Ovary (tissue), 9 donors: Measurements from ENCODE around the gene ZAR1. TPM values are rescaled to one million over a fixed set of nuclear protein-coding genes. Genes with fewer than 3 reads are reported as not detected.

Experiments
- DNase-seq, 5 donors: peaks; one replicate each; pipeline ENCODE4 v3.0.0-alpha.2; 2019 to 2020
- H3K27ac ChIP-seq, 2 donors: fragments of 200-600 bp; one replicate each; pipeline versions ENCODE4 v1.5.1 to v1.8.0; 2019 to 2022
- H3K27me3 ChIP-seq: fragments of 200-600 bp; one replicate; pipeline ENCODE4 v1.8.0; 2022
- H3K36me3 ChIP-seq: fragments of 200-600 bp; sonication (generic); one replicate; pipeline ENCODE4 v1.5.1; 2019
- H3K4me1 ChIP-seq: one replicate; pipeline ENCODE4 v1.8.1; 2013; ENCODE audit warnings: mild to moderate bottlenecking, moderate library complexity; ENCODE audit not compliant: insufficient read depth
- H3K4me3 ChIP-seq: fragments of 200-600 bp; sonication (generic); one replicate; pipeline ENCODE4 v1.5.1; 2017
- H3K9me3 ChIP-seq, 2 donors: fragments of 200-600 bp in 1 of 2; sonication (generic) in 1 of 2; one replicate each; pipeline versions ENCODE4 v1.5.1 to v1.8.1; 2013 to 2019; ENCODE audit warnings: mild to moderate bottlenecking in 1 of 2, moderate library complexity in 1 of 2
- CTCF ChIP-seq, 3 donors: fragments of 450-650 bp in 2 of 3; fragments of 200-600 bp in 1 of 3; IDR thresholded peaks; one replicate each; pipeline versions ENCODE4 v1.5.1 to v1.8.0; 2016 to 2022; ENCODE audit warnings: antibody characterized with exemption in 3 of 3, mild to moderate bottlenecking in 1 of 3
- EP300 ChIP-seq: sonication (generic); formaldehyde crosslinking; IDR thresholded peaks from one replicate; pipeline ENCODE4 v1.6.1; 2017; ENCODE audit warnings: antibody characterized with exemption
- POLR2A ChIP-seq: fragments of 450-650 bp; IDR thresholded peaks from one replicate; pipeline ENCODE4 v1.6.1; 2017; ENCODE audit warnings: antibody characterized with exemption, mild to moderate bottlenecking, moderate library complexity
- WGBS, 3 donors: extraction: QIAGEN DNeasy Blood & Tissue Kit in 1 of 3; methylation state at CpG; one replicate each; pipeline versions ENCODE4 v1.1.5 to v1.1.7; 2013 to 2017; 5-methylcytosine and 5-hydroxymethylcytosine counted together
- intact Hi-C, 4 donors: fragments of 100-400 bp; cut with DNase I; formaldehyde crosslinking; loops; one replicate each; pipeline versions ENCODE4 v1.11.0 to v1.15.1; 2022 to 2023
- polyA plus RNA-seq, 2 donors: library from polyadenylated mRNA; stranded (reverse); fragments of 200-250 nt in 1 of 2; fragments of 350-450 nt in 1 of 2; fragmentation: Illumina TruSeq in 1 of 2; extraction: RNeasy Lipid Tissue Mini Kit (QIAGEN cat#74804) in 1 of 2; gene quantifications; one replicate each; pipeline ENCODE4 v1.2.3, GENCODE V29; 2013 to 2014
- total RNA-seq, 7 donors: library from RNA; depleted of rRNA in 2 of 7; stranded (reverse); fragments of >200 nt in 2 of 7; fragmentation: NEBNext Ultra II Directional in 3 of 7; extraction: Animal tissue kit (Norgen Biotek cat#: 25700) in 3 of 7; gene quantifications; one replicate each; pipeline versions ENCODE4 v1.1.0 to v1.2.4, GENCODE V29; 2016 to 2023
- donor health status: DM: no; HTN: no; CAD: no; lungs with moderate emphysema.
- donor health status: DM: no; HTN: no; CAD: no.
- donor health status: Bipolar disorder and iron deficiency.
- donor health status: DM: yes; HTN: yes; CAD: no.
- donor health status: DM: no; HTN: no; CAD: no.
- donor health status: DM: yes; HTN: yes; CAD: no.

The ZAR1 gene
- total and polyA plus RNA-seq, 9 donors = 0.31 TPM; not detected in 8

GRCh38 chr4:48462363-48462762 is 27.7 kb upstream of the ZAR1 start:
- intact Hi-C loops = no loop called here
- Histone ChIP-seq H3K27me3 (no peaks in the 10 kb centered on the region), H3K27ac (no peak overlapping the region), H3K4me3 (no peak overlapping the region), H3K4me1 (no peaks in the 10 kb centered on the region), H3K36me3 (no peaks in the 10 kb centered on the region), H3K9me3 (no peaks in the 10 kb centered on the region)
- TF ChIP-seq EP300 (no peak), CTCF (IDR thresholded peaks at IDR 0.05) (no peak), POLR2A (no peak)
- DNase-seq = no peak
- WGBS, 3 donors = 7 to 10% (median 10%) methylated on average over 5 of the region's 5 CpGs

- intact Hi-C loops = no loop called here
- Histone ChIP-seq H3K4me1 (no peaks in the 10 kb centered on the region), H3K36me3 (no peaks in the 10 kb centered on the region), H3K27me3 (no peaks in the 10 kb centered on the region), H3K9me3 (no peaks in the 10 kb centered on the region), H3K27ac (no peak overlapping the region), H3K4me3 (no peak overlapping the region)
- WGBS, 3 donors = 35 to 45% (median 37%) methylated on average over 2 of the region's 2 CpGs
- no peak for DNase-seq
- TF ChIP-seq POLR2A (no peak), EP300 (no peak), CTCF (IDR thresholded peaks at IDR 0.05) (no peak)
These were observed 22.6 kb upstream of the ZAR1 start for GRCh38 chr4:48467442-48467841.

- TF ChIP-seq POLR2A (no peak), EP300 (no peak), CTCF (IDR thresholded peaks at IDR 0.05) (no peak)
- WGBS, 3 donors = 49 to 55% (median 50%) methylated on average over 4 to 5 of the region's 5 CpGs
- no peaks in the 10 kb centered on the region for H3K27me3 ChIP-seq
- no peaks in the 10 kb centered on the region for H3K9me3 ChIP-seq
- H3K4me1 ChIP-seq = no peaks in the 10 kb centered on the region
- no peak for DNase-seq
- H3K4me3 ChIP-seq = no peak overlapping the region
- intact Hi-C loops = no loop called here
- H3K27ac ChIP-seq = no peak overlapping the region
- H3K36me3 ChIP-seq = no peaks in the 10 kb centered on the region
These were observed 22.2 kb upstream of the ZAR1 start for GRCh38 chr4:48467891-48468290.

GRCh38 chr4:48470137-48470536 is 19.9 kb upstream of the ZAR1 start:
- 60 to 68% (median 67%) methylated on average over 1 of the region's 1 CpG for WGBS, 3 donors
- Histone ChIP-seq H3K27me3 (no peaks in the 10 kb centered on the region), H3K4me1 (no peaks in the 10 kb centered on the region), H3K27ac (no peak overlapping the region), H3K9me3 (no peaks in the 10 kb centered on the region), H3K36me3 (no peaks in the 10 kb centered on the region), H3K4me3 (no peak overlapping the region)
- no peak for DNase-seq
- TF ChIP-seq POLR2A (no peak), EP300 (no peak), CTCF (IDR thresholded peaks at IDR 0.05) (no peak)
- intact Hi-C loops = no loop called here

- intact Hi-C loops = no loop called here
- H3K27ac ChIP-seq = no peak overlapping the region
- H3K36me3 ChIP-seq = no peaks in the 10 kb centered on the region
- no peaks in the 10 kb centered on the region for H3K4me1 ChIP-seq
- DNase-seq = no peak
- H3K27me3 ChIP-seq = no peaks in the 10 kb centered on the region
- 24 to 29% (median 24%) methylated on average over 2 of the region's 2 CpGs for WGBS, 3 donors
- no peak overlapping the region for H3K4me3 ChIP-seq
- no peak for TF ChIP-seq CTCF (IDR thresholded peaks at IDR 0.05)
- TF ChIP-seq EP300 = no peak
- TF ChIP-seq POLR2A = no peak
- H3K9me3 ChIP-seq = no peaks in the 10 kb centered on the region
These were observed 19.5 kb upstream of the ZAR1 start for GRCh38 chr4:48470570-48470969.
